Choroid plexus epithelial cell (primary cell): ENCODE data around the gene GSTT2.

Experiments
- DNase-seq: peaks from one replicate; pipeline ENCODE4 v3.0.0-alpha.2; 2010; ENCODE audit warnings: low read depth
- H3K4me3 ChIP-seq: 2 replicates; pipeline ENCODE4 v1.5.1; 2011; ENCODE audit warnings: low read depth, mild to moderate bottlenecking, control low read depth, low read length, moderate library complexity
- CTCF ChIP-seq: conservative IDR thresholded peaks from 2 replicates; pipeline ENCODE4 v1.5.1; 2011; ENCODE audit warnings: low read depth, mild to moderate bottlenecking, control low read depth, inconsistent platforms, low read length, moderate library complexity

Gene GSTT2

GRCh38 chr22:24028533-24028932 lies 48.6 kb downstream of the GSTT2 start:
- no peak overlapping the region for H3K4me3 ChIP-seq
- DNase-seq: no peak
- TF ChIP-seq CTCF: no peak

GRCh38 chr22:24029304-24029703 lies 49.4 kb downstream of the GSTT2 start:
- H3K4me3 ChIP-seq: no peak overlapping the region
- no peak for DNase-seq
- no peak for TF ChIP-seq CTCF

DNA sequence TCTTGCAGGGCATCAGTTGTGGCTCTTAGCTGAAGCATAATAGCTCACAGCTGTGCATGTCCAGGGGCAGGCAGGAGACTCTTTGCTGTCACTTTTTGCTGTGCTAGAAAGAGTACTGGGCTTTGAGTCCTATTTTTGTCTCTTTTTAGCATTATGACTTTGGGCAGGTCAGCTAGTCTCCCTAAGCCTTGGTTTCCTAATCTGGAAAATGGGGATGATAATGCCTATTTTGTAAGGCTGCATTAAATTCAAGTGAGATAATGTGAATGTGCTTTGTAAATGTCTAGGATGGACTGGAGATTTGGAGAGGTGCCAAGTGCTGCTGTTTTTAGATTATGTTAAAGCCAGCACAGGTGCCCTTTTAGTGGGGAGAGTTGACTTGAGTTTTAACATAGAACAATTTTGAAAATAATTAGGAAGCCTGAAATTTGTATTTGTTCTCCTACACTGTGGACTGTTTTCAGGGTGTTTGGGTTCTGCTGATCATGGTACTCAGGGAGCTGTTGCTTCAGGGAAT lies 50.3 kb downstream of the GSTT2 start:
- no peak for DNase-seq
- no peak for TF ChIP-seq CTCF
- H3K4me3 ChIP-seq: no peak overlapping the region
